Measurements from ENCODE around the gene TEAD1. TPM values are rescaled to one million over a fixed set of nuclear protein-coding genes. Genes with fewer than 3 reads are reported as not detected.

TEAD1 gene
- total RNA-seq, 6 experiments from 2014 or later: 218 to 252 (median 227) TPM

DNA sequence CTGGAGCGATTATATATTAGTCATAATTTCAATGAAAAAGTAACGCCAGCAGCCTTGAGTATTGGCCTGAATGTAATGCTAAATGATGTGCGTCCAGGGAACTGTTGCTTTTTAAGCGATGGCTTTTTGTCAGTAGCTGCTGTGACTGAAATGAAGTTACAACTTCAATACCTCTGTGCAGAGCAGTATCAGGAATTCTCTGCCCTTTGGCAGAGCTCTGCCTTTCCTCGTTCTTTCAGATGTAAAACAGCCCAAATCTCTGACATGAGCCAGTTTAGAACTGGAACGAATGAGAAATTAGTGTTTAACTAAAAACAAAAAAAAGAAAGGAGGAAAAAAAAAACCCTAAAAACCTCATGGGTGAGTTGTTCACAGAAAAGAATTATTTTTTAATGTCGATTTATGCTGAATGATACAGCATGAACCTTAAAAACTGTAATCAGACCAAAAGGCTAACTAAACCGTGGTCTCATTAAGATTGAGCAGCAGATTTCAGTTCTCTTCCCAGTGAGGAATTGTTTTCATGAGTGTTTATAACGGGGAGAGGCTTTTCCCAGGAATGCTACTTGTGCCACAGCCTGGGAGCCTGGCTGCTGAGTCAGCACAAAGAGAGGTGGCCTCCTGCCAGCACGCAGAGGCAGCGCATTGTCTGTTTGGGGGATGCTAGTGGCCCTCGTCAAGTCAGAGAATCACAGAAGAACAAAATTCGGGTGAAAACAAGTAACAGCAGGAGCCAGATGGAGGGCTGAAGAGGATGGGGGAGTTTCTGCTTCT is 188.7 kb downstream of the TEAD1 start:
- peaks cover 5% of the 10 kb centered on the region for H3K27me3 Mint-ChIP-seq (ENCODE audit: insufficient read depth)
- H3K4me1 Mint-ChIP-seq (ENCODE audit: low read depth): peaks cover 72% of the 10 kb centered on the region
- H3K27ac Mint-ChIP-seq: peak overlapping the region; percentile 84
- TF ChIP-seq, protein P1, sequence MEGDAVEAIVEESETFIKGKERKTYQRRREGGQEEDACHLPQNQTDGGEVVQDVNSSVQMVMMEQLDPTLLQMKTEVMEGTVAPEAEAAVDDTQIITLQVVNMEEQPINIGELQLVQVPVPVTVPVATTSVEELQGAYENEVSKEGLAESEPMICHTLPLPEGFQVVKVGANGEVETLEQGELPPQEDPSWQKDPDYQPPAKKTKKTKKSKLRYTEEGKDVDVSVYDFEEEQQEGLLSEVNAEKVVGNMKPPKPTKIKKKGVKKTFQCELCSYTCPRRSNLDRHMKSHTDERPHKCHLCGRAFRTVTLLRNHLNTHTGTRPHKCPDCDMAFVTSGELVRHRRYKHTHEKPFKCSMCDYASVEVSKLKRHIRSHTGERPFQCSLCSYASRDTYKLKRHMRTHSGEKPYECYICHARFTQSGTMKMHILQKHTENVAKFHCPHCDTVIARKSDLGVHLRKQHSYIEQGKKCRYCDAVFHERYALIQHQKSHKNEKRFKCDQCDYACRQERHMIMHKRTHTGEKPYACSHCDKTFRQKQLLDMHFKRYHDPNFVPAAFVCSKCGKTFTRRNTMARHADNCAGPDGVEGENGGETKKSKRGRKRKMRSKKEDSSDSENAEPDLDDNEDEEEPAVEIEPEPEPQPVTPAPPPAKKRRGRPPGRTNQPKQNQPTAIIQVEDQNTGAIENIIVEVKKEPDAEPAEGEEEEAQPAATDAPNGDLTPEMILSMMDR (IDR thresholded peaks at IDR 0.05): no peak
- peaks cover 34% of the 10 kb centered on the region for H3K36me3 Mint-ChIP-seq (ENCODE audit: low read depth)
- H3K4me3 Mint-ChIP-seq: peak overlapping the region; percentile 54
- DNase-seq: peak; percentile 84
- H3K9me3 Mint-ChIP-seq: no peaks in the 10 kb centered on the region

DNA sequence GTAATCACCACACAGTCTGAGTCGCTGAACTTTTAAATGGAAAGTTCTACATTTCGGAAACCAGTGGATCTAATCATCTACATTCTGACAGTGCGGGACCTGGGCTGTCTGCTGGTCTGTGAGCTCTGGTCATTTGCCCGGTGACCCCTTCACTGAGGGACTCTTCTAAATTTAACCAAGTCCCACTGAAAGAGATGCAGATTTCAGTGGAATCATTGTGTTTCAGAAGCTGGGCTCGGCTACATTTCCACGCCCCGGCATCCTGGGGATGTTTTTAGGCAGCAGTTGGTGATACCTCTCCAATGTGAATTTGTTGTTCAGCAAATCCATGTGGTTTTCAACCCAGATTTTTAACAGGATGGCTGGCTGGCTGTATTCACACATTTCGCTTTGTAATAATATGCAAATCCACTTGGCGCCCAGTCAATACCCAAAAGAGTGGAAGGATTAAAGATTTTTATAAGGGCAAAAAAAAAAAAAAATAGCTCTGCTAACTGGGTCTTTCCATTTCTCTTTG is 189.4 kb downstream of the TEAD1 start:
- DNase-seq: no peak
- Mint-ChIP-seq H3K27me3 (ENCODE audit: insufficient read depth) (peaks cover 5% of the 10 kb centered on the region), H3K4me3 (no peak overlapping the region; the same call in 1 of the 2 replicates), H3K36me3 (ENCODE audit: low read depth) (peaks cover 40% of the 10 kb centered on the region), H3K4me1 (ENCODE audit: low read depth) (peaks cover 79% of the 10 kb centered on the region), H3K27ac (peak overlapping the region; percentile 84), H3K9me3 (no peaks in the 10 kb centered on the region)
- TF ChIP-seq, protein P1 (IDR thresholded peaks at IDR 0.05): no peak

DNA sequence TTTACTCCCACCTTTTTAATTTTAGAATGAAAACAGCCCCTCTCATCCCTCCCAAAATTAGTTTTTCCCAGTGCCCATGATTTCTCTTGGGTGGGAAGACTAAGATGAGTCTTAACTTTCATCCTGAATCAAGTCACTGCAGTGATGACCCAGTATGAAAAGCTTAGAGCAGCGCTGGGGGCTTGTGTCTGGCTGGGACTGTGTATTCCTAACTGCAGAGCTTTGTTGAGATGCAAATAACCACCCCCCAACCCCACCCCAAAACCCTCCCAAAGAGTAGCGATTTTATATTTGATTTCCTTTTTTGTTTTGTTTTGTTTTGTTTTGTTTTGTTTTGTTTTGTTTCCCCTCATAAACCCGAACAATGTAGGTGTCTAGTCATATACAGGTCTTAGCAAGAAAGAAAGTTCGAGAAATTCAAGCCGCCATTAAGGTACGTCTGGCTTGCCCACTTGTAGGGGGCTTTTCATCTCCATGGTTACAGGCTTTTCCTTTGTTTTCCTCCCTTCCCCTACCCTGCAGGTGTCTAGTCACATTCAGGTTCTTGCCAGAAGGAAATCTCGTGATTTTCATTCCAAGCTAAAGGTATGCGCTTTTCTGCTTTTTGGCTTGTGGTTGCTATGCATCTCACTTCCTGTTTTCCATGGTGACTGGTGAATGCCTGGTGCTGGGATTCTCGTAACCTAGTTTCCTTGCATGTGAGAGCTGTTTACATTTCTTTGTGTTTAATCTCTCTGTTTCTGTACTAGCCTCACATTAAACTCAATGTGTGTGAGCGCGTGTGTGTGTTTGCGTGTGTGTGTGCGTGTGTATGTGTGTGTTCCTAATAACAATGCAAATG is 190.3 kb downstream of the TEAD1 start:
- Mint-ChIP-seq H3K36me3 (ENCODE audit: low read depth) (peaks cover 44% of the 10 kb centered on the region), H3K27ac (peak overlapping the region; percentile 84), H3K27me3 (ENCODE audit: insufficient read depth) (peaks cover 5% of the 10 kb centered on the region), H3K4me1 (ENCODE audit: low read depth) (peaks cover 84% of the 10 kb centered on the region), H3K4me3 (peak overlapping the region; percentile 6; the same call in 1 of the 2 replicates), H3K9me3 (no peaks in the 10 kb centered on the region)
- DNase-seq: peak; percentile 84
- TF ChIP-seq, protein P1 (IDR thresholded peaks at IDR 0.05): no peak

DNA sequence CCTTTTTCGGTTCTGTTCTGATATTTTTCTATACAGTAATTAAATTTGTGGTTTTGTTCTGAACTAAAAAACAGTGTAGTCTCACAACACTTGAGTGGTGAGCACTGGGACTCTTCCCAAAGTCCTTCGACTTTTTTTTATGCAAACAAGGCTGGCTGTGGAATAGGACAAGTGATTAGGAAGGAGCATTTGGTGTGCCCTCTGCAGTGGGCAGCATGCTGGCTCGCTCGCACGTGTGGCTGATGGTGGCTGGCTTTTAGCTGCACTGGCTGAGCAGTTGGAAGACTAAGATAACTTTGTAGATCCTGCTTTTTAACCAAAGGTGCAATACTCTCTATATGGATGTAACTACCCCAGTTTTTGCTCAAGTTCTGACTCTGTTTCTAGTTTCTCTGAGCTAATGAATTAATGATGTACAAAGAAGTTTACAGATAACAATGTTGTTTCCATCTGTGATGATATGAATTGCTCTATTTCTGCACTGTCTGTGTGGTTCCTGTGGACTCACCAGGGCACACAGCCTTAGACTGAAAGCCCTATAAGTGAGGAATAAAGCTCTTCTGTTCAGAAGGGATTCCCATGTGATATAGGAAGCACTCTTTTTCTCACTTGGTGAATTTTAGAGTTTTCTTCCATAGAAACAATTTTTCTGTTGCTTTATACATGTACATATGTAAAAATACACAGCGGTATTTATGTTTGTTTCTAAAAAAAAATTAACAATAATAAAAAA is 191.8 kb downstream of the TEAD1 start:
- Mint-ChIP-seq H3K27ac (peak overlapping the region; percentile 60), H3K4me1 (ENCODE audit: low read depth) (peaks cover 85% of the 10 kb centered on the region)
- TF ChIP-seq, protein P1 (IDR thresholded peaks at IDR 0.05): no peak

DNA sequence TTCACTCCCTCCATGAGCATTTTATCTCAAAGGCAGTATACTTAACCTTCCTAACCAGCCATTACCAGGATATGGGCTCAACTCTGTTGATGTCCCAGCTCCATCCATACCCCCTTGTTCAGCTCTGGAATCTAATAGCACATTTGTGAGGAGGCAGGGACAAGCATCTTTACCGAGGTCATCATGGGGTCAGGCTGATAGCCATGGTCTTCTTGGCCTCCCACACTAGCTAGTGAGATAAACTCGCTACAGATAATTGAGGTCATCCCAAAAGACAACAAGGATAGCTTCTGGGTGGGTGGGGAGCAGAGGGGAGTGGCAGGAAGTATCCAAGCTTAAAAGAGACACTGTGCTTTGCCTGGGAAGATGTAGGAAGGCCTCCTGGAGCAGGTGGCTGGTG is 193.3 kb downstream of the TEAD1 start:
- Mint-ChIP-seq H3K27ac (peak overlapping the region; percentile 67; the same call in 1 of the 2 replicates), H3K4me3 (no peak overlapping the region), H3K4me1 (ENCODE audit: low read depth) (peaks cover 88% of the 10 kb centered on the region), H3K27me3 (ENCODE audit: insufficient read depth) (peaks cover 9% of the 10 kb centered on the region), H3K36me3 (ENCODE audit: low read depth) (peaks cover 60% of the 10 kb centered on the region), H3K9me3 (no peaks in the 10 kb centered on the region)
- TF ChIP-seq, protein P1 (IDR thresholded peaks at IDR 0.05): no peak
- DNase-seq: no peak

More for the DNA sequence above, 191.8 kb downstream of the TEAD1 start:
- H3K36me3 Mint-ChIP-seq (ENCODE audit: low read depth): peaks cover 48% of the 10 kb centered on the region
- H3K9me3 Mint-ChIP-seq: no peaks in the 10 kb centered on the region
- DNase-seq: no peak
- H3K4me3 Mint-ChIP-seq: no peak overlapping the region
- H3K27me3 Mint-ChIP-seq (ENCODE audit: insufficient read depth): peaks cover 9% of the 10 kb centered on the region

All from HFFc6 (cell line).